Right lung (tissue), 5 donors: ENCODE measurements around the gene C1QTNF7. TPM values are rescaled to one million over a fixed set of nuclear protein-coding genes. Genes with fewer than 3 reads are reported as not detected.

Experiments used
- DNase-seq, 2 donors: peaks; one replicate each; pipeline ENCODE4 v3.0.0-alpha.2; 2013
- polyA plus RNA-seq, 5 donors: library from polyadenylated mRNA; unstranded; fragments of 120-200 nt; gene quantifications; one replicate each; pipeline versions ENCODE4 v1.2.1 to v1.2.3, GENCODE V29; 2013; ENCODE audit warnings: inconsistent platforms in 1 of 5, low replicate concordance in 1 of 5; ENCODE audit not compliant: insufficient read length in 5 of 5, insufficient read depth in 1 of 5

Gene C1QTNF7
- polyA plus RNA-seq, 5 donors = 11.7 to 19.0 (median 16.1) TPM

- no peak for DNase-seq
Measured at GRCh38 chr4:15413010-15413622, 14.7 kb upstream of the C1QTNF7 start.

- DNase-seq = no peak
Measured at GRCh38 chr4:15413623-15414019, 14.2 kb upstream of the C1QTNF7 start.

GRCh38 chr4:15414551-15415091 lies 13.2 kb upstream of the C1QTNF7 start:
- no peak for DNase-seq

- no peak for DNase-seq
Measured at GRCh38 chr4:15416357-15417232, 11.2 kb upstream of the C1QTNF7 start.

- DNase-seq = no peak
Measured at GRCh38 chr4:15417233-15417660, 10.6 kb upstream of the C1QTNF7 start.

- no peak for DNase-seq
Measured at GRCh38 chr4:15418956-15419355, 8.9 kb upstream of the C1QTNF7 start.

GRCh38 chr4:15420642-15421041 lies 7.2 kb upstream of the C1QTNF7 start:
- no peak for DNase-seq

- DNase-seq = no peak
Measured at GRCh38 chr4:15423285-15423711, 4.5 kb upstream of the C1QTNF7 start.

GRCh38 chr4:15425520-15425919 lies 2.3 kb upstream of the C1QTNF7 start:
- DNase-seq = no peak

- peak in 1 of 2 donors; percentile 26 for DNase-seq
Measured at GRCh38 chr4:15427161-15427560, 672 bp upstream of the C1QTNF7 start.

GRCh38 chr4:15428611-15429010 lies 778 bp downstream of the C1QTNF7 start:
- no peak for DNase-seq

- DNase-seq = no peak
Measured at GRCh38 chr4:15434091-15434490, 6.3 kb downstream of the C1QTNF7 start.

- no peak for DNase-seq
Measured at GRCh38 chr4:15434676-15435075, 6.8 kb downstream of the C1QTNF7 start.

GRCh38 chr4:15436513-15436912 lies 8.7 kb downstream of the C1QTNF7 start:
- DNase-seq = peak in 1 of 2 donors; percentile 44

- DNase-seq = no peak
Measured at GRCh38 chr4:15438939-15439524, 11.2 kb downstream of the C1QTNF7 start.

GRCh38 chr4:15443371-15444160 lies 15.7 kb downstream of the C1QTNF7 start:
- no peak for DNase-seq

GRCh38 chr4:15444276-15444675 lies 16.4 kb downstream of the C1QTNF7 start:
- DNase-seq = no peak

- no peak for DNase-seq
Measured at GRCh38 chr4:15444879-15445547, 17.2 kb downstream of the C1QTNF7 start.

GRCh38 chr4:15451181-15451865 lies 23.5 kb downstream of the C1QTNF7 start:
- no peak for DNase-seq
